ACHN (cell line): ENCODE results near the gene PNPO.
A peak's percentile ranks its signal among the peaks of the same experiment; 100 is the strongest.

Source experiments
- DNase-seq: peaks from one replicate; pipeline ENCODE4 v3.0.0-alpha.2; 2015
- in situ Hi-C: cut with HindIII; loops from 2 replicates; pipeline ENCODE4 v1.10.0; 2017; ENCODE audit warnings: low sequenced_read_pairs, low pct_ligation_motif_present, low pct_unique_long_range_greater_than_20kb

PNPO gene

DNA sequence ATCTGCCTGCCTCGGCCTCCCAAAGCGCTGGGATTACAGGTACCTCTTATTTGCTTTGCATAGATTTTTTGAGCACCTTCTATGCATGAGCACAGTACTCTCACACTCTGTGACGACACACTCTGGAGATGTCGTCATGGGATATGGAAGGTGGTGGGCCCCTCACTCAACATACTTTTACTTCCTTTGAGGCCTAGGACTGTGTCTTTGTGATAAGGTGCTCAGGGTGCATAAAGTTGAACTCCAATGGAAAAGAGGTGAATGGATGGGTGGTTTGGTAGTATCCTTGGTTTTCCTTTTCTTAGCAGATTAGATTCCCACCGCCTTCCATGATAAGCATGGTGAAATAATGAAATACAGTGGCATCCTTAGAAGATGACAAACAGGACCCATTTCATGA is 23.5 kb downstream of the PNPO start:
- in situ Hi-C loops = no loop called here
- no peak for DNase-seq

DNA sequence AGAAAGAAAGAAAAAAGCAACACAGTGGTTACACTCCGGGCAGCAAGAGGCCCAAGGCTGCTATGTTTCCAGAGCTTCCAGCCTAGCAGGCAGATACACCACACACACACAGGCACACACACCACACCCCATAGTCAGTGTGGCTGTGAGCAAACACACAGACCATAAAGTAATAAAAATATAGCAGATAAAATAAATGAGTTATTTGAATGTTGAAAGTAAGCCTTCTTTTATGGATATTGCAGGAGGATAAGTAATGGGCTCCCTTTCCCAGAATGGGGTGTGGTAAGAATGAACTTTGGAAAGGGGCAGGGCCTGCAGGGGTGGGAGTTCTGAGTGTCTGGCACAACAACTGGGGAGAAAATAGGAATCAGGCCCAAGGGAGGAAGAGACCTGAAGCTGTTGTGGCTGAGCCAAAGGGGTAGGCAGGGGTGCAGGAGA is 24.7 kb downstream of the PNPO start:
- no peak for DNase-seq
- in situ Hi-C loops = no loop called here

- peak; percentile 62 for DNase-seq
- in situ Hi-C loops = no loop called here
These were observed 26.4 kb downstream of the PNPO start for GRCh38 chr17:47967607-47968252.

DNA sequence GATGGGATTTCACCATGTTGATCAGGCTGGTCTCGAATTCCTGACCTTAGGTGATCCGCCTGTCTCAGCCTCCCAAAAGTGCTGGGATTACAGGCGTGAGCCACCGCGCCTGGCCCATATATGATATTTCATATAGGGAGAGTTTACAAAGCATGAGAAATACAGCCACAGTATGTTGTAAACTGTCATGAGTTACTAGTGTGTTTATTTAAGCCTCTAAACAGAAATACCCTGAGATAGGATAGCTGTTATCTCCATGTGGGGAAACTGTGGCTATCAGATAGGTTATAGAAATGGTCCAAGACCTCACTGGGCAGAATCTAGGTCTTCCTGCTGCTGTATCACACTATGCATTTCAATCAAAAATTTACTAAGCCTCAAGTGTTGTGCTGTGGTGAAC is 27.5 kb downstream of the PNPO start:
- in situ Hi-C loops = no loop called here
- DNase-seq = no peak

GRCh38 chr17:47969930-47970724 is 28.8 kb downstream of the PNPO start:
- DNase-seq = no peak
- in situ Hi-C loops = no loop called here

GRCh38 chr17:47970725-47971499 is 29.5 kb downstream of the PNPO start, which contains the start of gene CDK5RAP3:
CDK5RAP3 (plus strand) TSS chr17:47971113; CDS start chr17:47971147, 34 bp downstream.
- peak; percentile 99 for DNase-seq
- in situ Hi-C loops = no loop called here

- in situ Hi-C loops = no loop called here
- DNase-seq = no peak
These were observed 32.2 kb downstream of the PNPO start for GRCh38 chr17:47973541-47973940.

- no peak for DNase-seq
- in situ Hi-C loops = no loop called here
These were observed 33.9 kb downstream of the PNPO start for GRCh38 chr17:47975189-47975822.

GRCh38 chr17:47975823-47976205 is 34.4 kb downstream of the PNPO start:
- in situ Hi-C loops = no loop called here
- DNase-seq = no peak

- peak; percentile 55 for DNase-seq
- in situ Hi-C loops = no loop called here
These were observed 37.0 kb downstream of the PNPO start for GRCh38 chr17:47978324-47978723.

DNA sequence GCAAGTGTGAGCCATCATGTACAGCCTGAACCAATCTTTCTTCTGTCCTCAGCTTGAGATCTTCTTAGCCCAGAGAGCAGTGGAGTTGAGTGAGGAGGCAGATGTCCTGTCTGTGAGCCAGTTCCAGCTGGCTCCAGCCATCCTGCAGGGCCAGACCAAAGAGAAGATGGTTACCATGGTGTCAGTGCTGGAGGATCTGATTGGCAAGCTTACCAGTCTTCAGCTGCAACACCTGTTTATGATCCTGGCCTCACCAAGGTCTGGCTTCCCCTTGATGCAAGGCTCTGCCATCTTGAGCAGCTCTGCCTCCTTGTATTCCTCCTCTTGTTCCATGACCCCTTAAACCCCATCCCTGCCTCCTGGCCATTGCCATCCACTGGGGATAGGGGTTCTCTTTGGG is 39.2 kb downstream of the PNPO start:
- in situ Hi-C loops = no loop called here
- no peak for DNase-seq

GRCh38 chr17:47981462-47981861 is 40.1 kb downstream of the PNPO start:
- DNase-seq = no peak
- in situ Hi-C loops = no loop called here

GRCh38 chr17:47982091-47982617 is 40.8 kb downstream of the PNPO start:
- in situ Hi-C loops = no loop called here

DNA sequence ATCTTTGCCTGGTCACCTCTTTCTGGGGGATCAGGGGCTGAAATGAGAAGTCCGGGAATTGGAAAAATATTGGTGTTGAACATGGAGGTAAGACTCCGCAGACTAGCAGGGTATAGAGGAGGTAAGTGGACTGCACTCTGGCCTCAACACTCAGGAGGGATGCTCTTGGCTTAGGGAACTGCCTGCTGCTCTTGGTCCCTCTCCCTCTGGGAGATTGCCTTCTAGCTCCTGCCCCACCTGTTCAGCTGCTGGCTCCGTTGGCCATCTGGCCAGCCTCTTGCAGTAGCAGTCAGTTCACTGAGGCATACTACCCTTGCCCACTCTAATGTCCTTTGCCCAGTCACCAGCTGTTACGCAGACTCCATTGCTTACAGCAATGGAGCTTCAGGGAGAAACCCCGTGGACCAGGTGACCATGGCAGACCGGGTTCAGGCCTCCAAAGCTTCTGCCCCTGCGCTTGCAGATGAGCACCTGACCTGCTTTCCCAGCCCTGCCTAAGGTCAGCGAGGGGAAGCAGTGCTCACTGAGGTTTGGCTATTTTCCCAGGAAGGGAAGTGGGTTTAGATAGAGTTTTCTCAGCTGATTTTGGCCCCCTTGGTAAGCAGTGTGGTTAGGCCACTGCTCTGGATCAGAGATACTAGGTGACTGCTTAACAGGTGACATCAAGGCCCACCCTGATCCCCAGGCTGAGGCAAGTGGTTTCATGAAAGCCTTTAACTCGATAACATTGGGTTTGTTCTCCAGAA is 41.4 kb downstream of the PNPO start:
- DNase-seq = no peak
- in situ Hi-C loops = no loop called here

More at GRCh38 chr17:47982091-47982617, 40.8 kb downstream of the PNPO start:
- DNase-seq = no peak

DNA sequence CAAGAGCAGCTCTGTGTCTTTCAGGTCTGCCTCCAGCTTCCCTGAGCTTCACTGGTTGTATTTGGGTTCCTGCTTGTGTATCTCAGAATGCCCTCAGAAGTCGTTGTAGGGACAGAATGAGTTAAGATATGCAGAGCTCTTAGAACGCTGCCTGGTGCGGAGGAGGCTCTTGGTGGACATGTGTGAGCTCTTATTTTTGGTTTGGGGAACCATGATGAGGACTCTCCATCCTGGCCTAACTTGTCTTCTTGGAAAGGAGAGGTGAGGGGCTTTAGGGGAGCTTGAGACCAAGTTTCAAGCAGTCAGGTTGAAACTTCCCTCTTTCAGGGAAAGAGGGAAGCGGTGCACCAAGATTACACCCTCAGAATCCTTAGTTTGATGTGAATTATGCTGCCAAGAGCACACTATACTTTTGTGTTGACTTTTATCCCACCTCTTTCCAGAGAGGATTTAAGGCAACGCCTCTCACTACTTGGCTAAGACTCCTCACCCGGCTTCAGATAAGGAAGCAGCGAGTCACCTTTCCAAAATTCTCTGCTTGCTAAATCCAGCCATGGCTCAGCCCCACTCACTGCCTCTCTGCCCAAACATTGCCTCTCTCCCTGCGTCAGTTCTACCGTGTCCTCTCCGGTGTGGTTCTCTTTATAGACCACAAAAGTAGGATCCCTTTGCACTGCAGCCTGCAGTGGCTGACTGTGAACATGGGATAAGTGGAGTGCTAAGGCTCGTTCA is 42.3 kb downstream of the PNPO start:
- DNase-seq = no peak
- in situ Hi-C loops = no loop called here

- no peak for DNase-seq
- in situ Hi-C loops = no loop called here
These were observed 45.1 kb downstream of the PNPO start for GRCh38 chr17:47986520-47986919.

GRCh38 chr17:47987240-47987835 is 46.0 kb downstream of the PNPO start:
- no peak for DNase-seq
- in situ Hi-C loops = no loop called here
